Stomach smooth muscle (tissue), 2 donors: ENCODE data around the gene ZBTB21.
"Not testable (repeated sequence)": the region's sequence is repeated elsewhere in the genome, so short reads cannot be mapped to it uniquely, and the experiment has no call there.

Source experiments
- H3K27ac ChIP-seq: one replicate; pipeline ENCODE4 v1.7.0; 2013; ENCODE audit warnings: mild to moderate bottlenecking, low read length, inconsistent platforms
- H3K27me3 ChIP-seq, 2 donors: one replicate each; pipeline ENCODE4 v1.7.0; 2013; ENCODE audit warnings: low read length in 2 of 2; ENCODE audit not compliant: insufficient read depth in 2 of 2, control insufficient read depth in 1 of 2
- H3K36me3 ChIP-seq, 2 donors: one replicate each; pipeline ENCODE4 v1.7.0; 2013; ENCODE audit warnings: low read length in 2 of 2; ENCODE audit not compliant: control insufficient read depth in 2 of 2, insufficient read depth in 2 of 2
- H3K4me1 ChIP-seq: one replicate; pipeline ENCODE4 v1.7.0; 2013; ENCODE audit warnings: low read length; ENCODE audit not compliant: control insufficient read depth, insufficient read depth
- H3K4me3 ChIP-seq, 2 donors: one replicate each; pipeline ENCODE4 v1.7.0; 2013; ENCODE audit warnings: low read length in 2 of 2
- H3K9ac ChIP-seq, 2 donors: one replicate each; pipeline ENCODE4 v1.7.0; 2013; ENCODE audit warnings: low read length in 2 of 2, mild to moderate bottlenecking in 1 of 2
- H3K9me3 ChIP-seq, 2 donors: one replicate each; pipeline ENCODE4 v1.7.0; 2013; ENCODE audit warnings: low read length in 2 of 2; ENCODE audit not compliant: control insufficient read depth in 2 of 2
- donor health status: healthy.
- donor health status: Pancreatic carcinoma.

ZBTB21 gene

GRCh38 chr21:42006765-42007164, 3.4 kb downstream of the ZBTB21 start:
- Histone ChIP-seq H3K4me1 (peaks cover 5% of the 10 kb centered on the region), H3K36me3 (peaks cover 2 to 5% of the 10 kb centered on the region in 2 donors)

DNA sequence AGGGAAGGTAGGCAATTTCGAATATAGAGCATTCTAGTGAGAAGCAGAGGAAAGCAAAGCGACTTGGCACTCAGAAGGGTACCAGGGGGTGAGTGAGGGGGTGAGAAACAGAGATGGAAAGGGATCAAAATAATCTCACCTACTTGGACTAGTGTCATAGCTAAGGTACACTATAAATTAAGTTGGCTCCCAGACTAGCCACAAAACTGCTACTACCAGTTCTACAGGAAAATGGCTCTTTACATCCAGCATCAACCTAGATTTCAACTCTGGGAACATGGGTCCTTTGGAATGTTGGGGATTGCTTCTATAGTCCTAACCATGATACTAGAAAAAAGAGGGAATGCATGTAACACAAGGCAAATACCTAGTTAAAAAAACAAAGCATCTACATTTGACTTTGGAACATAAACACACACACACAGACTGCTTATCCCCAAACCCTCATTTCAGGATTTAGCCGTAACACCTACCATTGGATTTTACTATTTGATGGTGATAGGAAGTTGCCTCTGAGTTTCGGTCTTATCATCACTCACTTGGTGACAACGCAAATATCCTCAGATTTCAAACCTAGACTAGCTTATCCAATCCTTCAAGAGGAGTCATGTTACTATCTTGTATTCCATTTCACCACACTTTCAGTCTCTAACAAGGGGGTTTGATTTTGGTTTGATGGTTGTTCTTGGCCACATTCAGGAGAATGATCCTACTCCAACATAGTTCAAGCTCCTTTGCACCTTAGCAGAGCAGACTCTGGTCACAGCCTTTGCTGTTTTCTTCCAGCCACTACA, 5.6 kb downstream of the ZBTB21 start:
- Histone ChIP-seq H3K36me3 (peaks cover 9 to 11% of the 10 kb centered on the region in 2 donors), H3K4me3 (no peak overlapping the region), H3K27ac (no peak overlapping the region)

More at GRCh38 chr21:42006765-42007164, 3.4 kb downstream of the ZBTB21 start:
- H3K27ac ChIP-seq, result no peak overlapping the region
- no peaks in the 10 kb centered on the region for H3K9me3 ChIP-seq
- H3K27me3 ChIP-seq, result no peaks in the 10 kb centered on the region
- H3K4me3 ChIP-seq, result no peak overlapping the region
- H3K9ac ChIP-seq, result no peak overlapping the region

GRCh38 chr21:42003051-42003461, 7.1 kb downstream of the ZBTB21 start:
- Histone ChIP-seq H3K4me3 (no peak overlapping the region), H3K27ac (no peak overlapping the region), H3K9me3 (no peaks in the 10 kb centered on the region), H3K9ac (no peak overlapping the region), H3K27me3 (no peaks in the 10 kb centered on the region), H3K4me1 (no peaks in the 10 kb centered on the region), H3K36me3 (peaks cover 9 to 11% of the 10 kb centered on the region in 2 donors)

More for the DNA sequence above, 5.6 kb downstream of the ZBTB21 start:
- Histone ChIP-seq H3K9me3 (no peaks in the 10 kb centered on the region), H3K4me1 (peaks cover 5% of the 10 kb centered on the region), H3K9ac (no peak overlapping the region), H3K27me3 (no peaks in the 10 kb centered on the region)

- H3K27me3 ChIP-seq, result no peaks in the 10 kb centered on the region
- H3K4me1 ChIP-seq, result no peaks in the 10 kb centered on the region
- H3K9ac ChIP-seq, result no peak overlapping the region
- no peak overlapping the region for H3K27ac ChIP-seq
- no peaks in the 10 kb centered on the region for H3K9me3 ChIP-seq
- H3K4me3 ChIP-seq, result no peak overlapping the region
- peaks cover 9 to 11% of the 10 kb centered on the region in 2 donors for H3K36me3 ChIP-seq
These were observed 7.7 kb downstream of the ZBTB21 start for GRCh38 chr21:42002421-42002958.

DNA sequence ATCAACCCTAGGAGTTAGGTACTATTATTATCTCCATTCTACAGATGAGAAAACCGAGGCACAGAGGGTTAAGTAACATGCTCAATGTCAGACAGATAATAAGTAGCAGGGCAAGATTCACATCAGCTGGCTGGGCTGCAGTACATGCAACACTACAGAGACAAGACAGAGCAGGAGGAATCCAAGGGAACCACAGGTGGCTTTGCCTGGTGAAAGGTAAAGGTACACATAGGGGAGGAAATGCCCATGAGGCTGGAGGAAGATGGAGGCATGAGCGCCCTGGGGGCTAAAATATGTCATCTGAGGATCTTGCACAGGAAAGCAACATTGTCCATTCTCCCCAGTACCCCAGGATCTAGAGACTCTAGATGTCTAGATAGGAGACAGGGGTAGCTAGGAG, 8.4 kb downstream of the ZBTB21 start:
- H3K4me1 ChIP-seq, result no peaks in the 10 kb centered on the region

GRCh38 chr21:42000908-42001307, 9.3 kb downstream of the ZBTB21 start:
- no peak overlapping the region for H3K27ac ChIP-seq
- no peaks in the 10 kb centered on the region for H3K27me3 ChIP-seq
- H3K9ac ChIP-seq, result no peak overlapping the region
- H3K36me3 ChIP-seq, result peaks cover 9 to 11% of the 10 kb centered on the region in 2 donors
- no peaks in the 10 kb centered on the region for H3K4me1 ChIP-seq
- no peaks in the 10 kb centered on the region for H3K9me3 ChIP-seq
- no peak overlapping the region for H3K4me3 ChIP-seq

More for the DNA sequence above, 8.4 kb downstream of the ZBTB21 start:
- Histone ChIP-seq H3K27me3 (no peaks in the 10 kb centered on the region), H3K36me3 (peaks cover 9 to 11% of the 10 kb centered on the region in 2 donors), H3K4me3 (no peak overlapping the region), H3K27ac (no peak overlapping the region), H3K9me3 (no peaks in the 10 kb centered on the region), H3K9ac (no peak overlapping the region)

GRCh38 chr21:41997657-41998056, 12.5 kb downstream of the ZBTB21 start:
- no peak overlapping the region for H3K9ac ChIP-seq
- no peaks in the 10 kb centered on the region for H3K27me3 ChIP-seq
- H3K27ac ChIP-seq, result no peak overlapping the region
- H3K4me1 ChIP-seq, result no peaks in the 10 kb centered on the region
- no peaks in the 10 kb centered on the region for H3K9me3 ChIP-seq
- H3K4me3 ChIP-seq, result no peak overlapping the region
- peaks cover 12 to 28% of the 10 kb centered on the region in 2 donors for H3K36me3 ChIP-seq

GRCh38 chr21:41995577-41995976, 14.6 kb downstream of the ZBTB21 start:
- Histone ChIP-seq H3K9me3 (no peaks in the 10 kb centered on the region), H3K4me3 (no peak overlapping the region), H3K36me3 (peaks cover 26 to 36% of the 10 kb centered on the region in 2 donors), H3K4me1 (no peaks in the 10 kb centered on the region), H3K27ac (no peak overlapping the region), H3K27me3 (no peaks in the 10 kb centered on the region), H3K9ac (no peak overlapping the region)

- not testable (repeated sequence) for H3K4me3 ChIP-seq, H3K27me3 ChIP-seq, H3K9me3 ChIP-seq, H3K4me1 ChIP-seq, H3K9ac ChIP-seq, H3K27ac ChIP-seq
- H3K36me3 ChIP-seq, result peaks cover 26 to 38% of the 10 kb centered on the region in 2 donors
These were observed 15.5 kb downstream of the ZBTB21 start for GRCh38 chr21:41994613-41995012.

DNA sequence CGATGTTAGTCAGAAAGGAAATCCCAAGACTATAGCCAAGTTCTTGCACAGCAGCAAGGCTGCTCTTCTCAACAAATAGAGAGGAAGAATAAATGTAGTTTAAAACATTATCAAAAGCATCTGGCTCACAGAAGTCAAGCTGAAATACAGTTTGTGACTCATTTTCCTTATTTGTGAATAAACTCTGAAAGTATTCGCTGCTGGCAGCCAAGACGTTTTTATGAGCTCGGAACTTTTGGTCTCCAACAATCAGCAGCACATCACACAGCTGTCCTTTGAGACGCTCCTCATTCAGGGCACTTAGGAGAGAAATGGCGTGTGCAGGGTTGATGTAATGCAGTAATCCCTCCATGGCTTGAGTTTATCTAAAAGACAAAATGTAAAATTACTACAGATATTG, 16.4 kb downstream of the ZBTB21 start:
- peaks cover 26 to 40% of the 10 kb centered on the region in 2 donors for H3K36me3 ChIP-seq
- H3K27ac ChIP-seq, result no peak overlapping the region

GRCh38 chr21:41992576-41992975, 17.6 kb downstream of the ZBTB21 start:
- H3K4me1 ChIP-seq, result no peaks in the 10 kb centered on the region
- H3K9me3 ChIP-seq, result no peaks in the 10 kb centered on the region
- H3K4me3 ChIP-seq, result no peak overlapping the region
- no peaks in the 10 kb centered on the region for H3K27me3 ChIP-seq
- no peak overlapping the region for H3K9ac ChIP-seq
- no peak overlapping the region for H3K27ac ChIP-seq
- H3K36me3 ChIP-seq, result peaks cover 26 to 40% of the 10 kb centered on the region in 2 donors

More for the DNA sequence above, 16.4 kb downstream of the ZBTB21 start:
- Histone ChIP-seq H3K27me3 (no peaks in the 10 kb centered on the region), H3K9me3 (no peaks in the 10 kb centered on the region), H3K9ac (no peak overlapping the region), H3K4me1 (no peaks in the 10 kb centered on the region), H3K4me3 (no peak overlapping the region)
